Measurements from ENCODE around the gene DDX39A.
"Not testable (repeated sequence)": the region's sequence is repeated elsewhere in the genome, so short reads cannot be mapped to it uniquely, and the experiment has no call there.

Gene DDX39A

DNA sequence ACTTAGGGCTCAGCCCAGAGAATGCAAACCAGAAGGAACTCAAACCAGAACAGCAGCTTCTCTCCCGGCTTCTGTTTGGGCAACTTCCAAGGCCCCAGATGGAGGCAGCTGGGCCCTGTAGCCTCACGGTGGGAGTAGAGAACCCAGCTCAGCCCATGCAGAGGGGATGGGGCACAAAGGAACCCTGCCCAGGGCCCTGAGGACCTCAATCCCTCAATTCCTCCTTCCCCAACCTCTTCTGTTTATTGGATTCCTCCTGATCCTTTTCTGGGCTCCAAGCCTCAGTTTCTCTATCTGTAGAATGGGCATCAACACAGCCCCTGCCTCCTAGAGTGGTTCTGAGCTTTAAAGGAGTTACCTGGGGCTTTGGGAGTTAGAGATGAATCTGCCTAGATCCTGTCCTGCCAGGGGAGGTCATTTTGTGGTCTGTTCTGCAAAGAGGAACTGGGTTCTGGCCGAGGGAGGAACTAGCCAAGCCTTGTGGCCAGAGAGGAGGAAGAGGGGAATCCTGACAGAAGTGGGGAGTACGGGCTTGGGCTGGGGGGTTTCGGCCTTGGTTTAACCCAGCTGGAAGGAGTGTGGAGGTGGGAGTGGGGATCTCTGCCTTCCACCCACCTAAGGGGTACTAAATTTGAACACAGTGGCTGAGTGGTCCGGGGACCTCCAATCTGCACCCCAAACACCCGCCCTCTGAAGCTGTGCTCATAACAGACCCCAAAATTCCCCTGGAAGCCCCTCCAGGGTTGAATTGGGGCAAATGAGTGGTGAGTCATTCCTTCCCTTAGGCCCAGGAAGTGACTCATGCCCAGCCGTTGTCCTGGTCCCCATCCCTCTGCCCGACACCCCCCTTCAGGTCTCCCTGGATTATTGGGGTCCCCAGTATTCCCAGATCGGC, 35.2 kb downstream of the DDX39A start:
- DNase-seq, result peak; percentile 61

- peak; percentile 78 for DNase-seq
These were observed 37.3 kb downstream of the DDX39A start for GRCh38 chr19:14381689-14382474.

DNA sequence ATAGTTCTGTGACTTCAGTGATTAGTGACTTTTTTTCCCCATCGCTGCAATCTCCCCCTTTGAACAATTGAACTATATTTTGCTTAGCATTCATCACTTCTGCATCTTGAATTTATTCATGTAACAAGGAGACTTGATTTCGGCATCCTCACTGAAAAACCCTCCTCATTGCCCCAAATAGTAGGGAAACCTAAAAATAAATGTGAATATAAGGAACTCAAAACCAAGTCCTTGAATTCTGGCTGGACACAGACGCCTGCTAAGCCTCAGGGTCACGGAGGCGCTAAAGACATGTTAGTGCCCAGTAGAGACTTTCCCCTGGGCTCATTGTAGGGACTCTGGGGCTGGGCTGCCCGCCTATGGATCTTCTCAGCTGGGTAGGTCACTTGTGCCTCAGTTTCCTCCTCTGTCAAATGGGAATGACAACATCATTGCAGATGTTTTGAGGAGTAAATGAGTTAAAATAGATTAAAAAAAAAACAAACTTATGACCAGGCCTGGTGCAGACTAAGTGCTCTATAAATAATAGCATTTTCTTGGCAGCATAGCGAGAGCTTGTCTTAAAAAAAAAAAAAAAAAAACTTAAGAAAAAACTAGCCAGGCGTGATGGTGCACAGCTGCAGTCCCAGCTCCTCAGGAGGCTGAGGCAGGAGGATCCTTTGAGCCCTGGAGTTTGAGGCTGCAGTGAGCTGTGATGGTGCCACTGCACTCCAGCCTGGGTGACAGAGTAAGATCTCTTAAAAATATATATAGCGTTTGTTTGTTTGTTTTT, 39.7 kb downstream of the DDX39A start:
- no peak for DNase-seq

GRCh38 chr19:14378890-14379289, 40.3 kb downstream of the DDX39A start:
- no peak for DNase-seq

- peak; percentile 13 for DNase-seq
These were observed 41.2 kb downstream of the DDX39A start for GRCh38 chr19:14377883-14378328.

DNA sequence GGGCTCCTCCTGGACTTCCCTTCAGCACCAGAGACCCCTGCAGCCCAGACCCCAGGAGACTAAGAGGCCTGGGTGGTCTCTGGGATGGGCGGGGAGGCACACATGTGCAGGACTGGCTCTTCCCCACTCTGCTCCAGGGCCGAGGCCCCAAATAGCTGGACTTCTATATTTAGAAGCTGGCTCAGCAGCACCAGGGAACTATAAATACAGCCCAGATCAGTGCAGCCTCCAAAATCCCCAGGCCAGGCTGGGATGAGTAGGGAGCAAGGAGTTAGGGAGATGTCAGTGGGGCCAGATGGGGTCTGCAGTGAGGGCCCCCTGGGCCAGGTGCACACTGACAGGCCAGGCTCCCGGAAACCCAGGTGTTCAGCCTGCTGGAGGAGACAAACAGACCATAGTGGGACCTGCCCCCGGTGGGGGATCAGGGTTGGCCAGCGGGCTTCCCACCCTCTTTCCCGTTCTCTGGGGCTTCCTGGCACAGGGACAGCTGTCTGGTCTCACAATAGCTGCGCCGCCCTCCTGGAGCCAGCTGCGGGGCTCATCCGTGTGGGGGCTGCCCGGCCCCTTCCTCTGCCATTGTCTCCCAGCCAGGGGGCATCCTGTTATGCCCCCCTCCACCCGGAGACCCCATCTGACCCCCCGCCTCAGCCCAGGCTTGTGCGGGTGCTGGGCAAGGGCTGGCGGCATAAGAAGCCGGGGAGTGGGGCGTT, 43.4 kb downstream of the DDX39A start:
- DNase-seq, result peak; percentile 37

DNA sequence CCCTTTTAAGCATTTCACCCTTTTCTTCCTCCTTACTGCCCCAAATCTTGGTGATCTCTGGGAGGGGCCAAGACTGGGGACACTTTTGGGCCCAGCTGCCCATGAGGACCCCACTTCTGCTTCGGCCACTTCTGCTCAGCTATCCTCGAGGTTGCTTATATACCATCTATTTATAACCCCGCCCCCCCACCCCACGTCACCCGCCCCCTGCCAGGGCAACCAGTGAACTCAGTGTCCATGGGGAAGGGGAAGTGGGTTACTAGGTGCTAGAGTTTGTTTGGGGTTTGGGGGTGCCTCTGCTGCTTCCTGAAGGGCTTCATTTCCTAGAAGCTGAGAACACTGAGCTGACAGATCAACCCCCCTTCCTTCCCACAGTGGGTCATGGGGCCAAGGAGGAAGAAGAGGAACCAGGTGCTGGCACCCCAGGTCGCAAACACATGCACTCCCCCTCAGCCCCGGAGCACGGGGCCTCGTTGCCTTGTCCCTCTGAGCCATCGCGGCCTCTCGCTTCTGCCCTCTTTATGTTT, 44.0 kb downstream of the DDX39A start:
- DNase-seq, result no peak

DNA sequence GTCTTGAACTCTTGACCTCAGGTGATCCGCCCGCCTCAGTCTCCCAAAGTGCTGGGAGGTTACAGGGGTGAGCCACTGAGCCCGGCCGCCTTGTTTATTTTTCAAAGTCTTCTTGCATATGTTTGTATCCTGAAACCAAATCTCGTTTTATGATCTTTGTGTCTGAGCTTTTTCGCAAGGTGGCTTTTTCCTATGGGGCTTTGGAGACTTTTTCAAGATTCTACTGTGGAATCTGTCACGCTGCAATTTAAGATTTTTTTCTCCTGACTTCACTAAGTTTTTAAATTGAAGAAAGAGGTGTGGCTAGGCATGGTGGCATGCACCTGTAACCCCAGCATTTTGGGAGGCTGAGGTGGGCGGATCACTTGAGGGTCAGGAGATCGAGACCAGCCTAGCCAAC, 44.8 kb downstream of the DDX39A start:
- not testable (repeated sequence) for DNase-seq

GRCh38 chr19:14372384-14373077, 46.6 kb downstream of the DDX39A start:
- not testable (repeated sequence) for DNase-seq

- DNase-seq, result no peak
These were observed 47.8 kb downstream of the DDX39A start for GRCh38 chr19:14371301-14371821.

DNA sequence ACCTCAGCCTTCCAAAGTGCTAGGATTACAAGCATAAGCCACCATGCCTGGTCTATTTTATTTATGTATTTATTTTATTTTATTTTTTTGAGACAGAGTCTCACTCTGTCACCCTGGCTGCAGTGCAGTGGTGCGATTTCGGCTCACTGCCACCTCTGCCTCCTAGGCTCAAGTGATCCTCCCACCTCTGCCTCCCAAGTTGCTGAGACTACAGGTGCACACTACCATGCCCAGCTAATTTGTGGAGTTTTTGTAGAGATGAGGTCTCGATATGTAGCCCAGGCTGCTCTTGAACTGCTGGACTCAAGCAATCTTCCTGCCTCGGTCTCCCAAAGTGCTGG, 48.2 kb downstream of the DDX39A start:
- DNase-seq, result no peak

GRCh38 chr19:14370169-14370939, 48.8 kb downstream of the DDX39A start:
- no peak for DNase-seq

GRCh38 chr19:14369399-14370168, 49.6 kb downstream of the DDX39A start:
- DNase-seq, result no peak

DNA sequence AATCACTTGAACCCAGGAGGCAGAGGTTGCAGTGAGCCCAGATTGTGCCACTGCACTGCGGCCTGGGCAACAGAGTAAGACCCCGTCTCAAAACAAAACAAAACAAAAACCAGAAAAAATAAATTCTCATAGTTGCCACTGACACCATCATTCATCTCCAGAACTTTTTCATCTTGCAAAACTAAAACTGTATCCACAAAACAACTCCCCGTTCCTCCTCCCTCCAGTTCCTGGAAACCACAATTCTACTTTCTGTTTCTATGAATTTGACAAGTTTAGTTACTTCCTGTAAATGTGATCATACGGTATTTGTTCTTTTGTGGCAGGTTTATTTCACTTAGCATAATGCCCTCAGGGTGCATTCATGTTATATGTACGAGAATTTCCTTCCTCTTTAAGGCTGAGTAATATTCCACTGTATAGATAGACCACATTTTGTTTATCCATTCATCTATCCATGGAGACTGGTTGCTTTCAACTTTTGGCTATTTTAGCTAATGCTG, 51.1 kb downstream of the DDX39A start:
- DNase-seq, result no peak

GRCh38 chr19:14367016-14367415, 52.1 kb downstream of the DDX39A start:
- DNase-seq, result no peak

GRCh38 chr19:14366529-14366928, 52.6 kb downstream of the DDX39A start:
- peak; percentile 93 for DNase-seq

- DNase-seq, result not testable (repeated sequence)
These were observed 55.1 kb downstream of the DDX39A start for GRCh38 chr19:14364098-14364443.

DNA sequence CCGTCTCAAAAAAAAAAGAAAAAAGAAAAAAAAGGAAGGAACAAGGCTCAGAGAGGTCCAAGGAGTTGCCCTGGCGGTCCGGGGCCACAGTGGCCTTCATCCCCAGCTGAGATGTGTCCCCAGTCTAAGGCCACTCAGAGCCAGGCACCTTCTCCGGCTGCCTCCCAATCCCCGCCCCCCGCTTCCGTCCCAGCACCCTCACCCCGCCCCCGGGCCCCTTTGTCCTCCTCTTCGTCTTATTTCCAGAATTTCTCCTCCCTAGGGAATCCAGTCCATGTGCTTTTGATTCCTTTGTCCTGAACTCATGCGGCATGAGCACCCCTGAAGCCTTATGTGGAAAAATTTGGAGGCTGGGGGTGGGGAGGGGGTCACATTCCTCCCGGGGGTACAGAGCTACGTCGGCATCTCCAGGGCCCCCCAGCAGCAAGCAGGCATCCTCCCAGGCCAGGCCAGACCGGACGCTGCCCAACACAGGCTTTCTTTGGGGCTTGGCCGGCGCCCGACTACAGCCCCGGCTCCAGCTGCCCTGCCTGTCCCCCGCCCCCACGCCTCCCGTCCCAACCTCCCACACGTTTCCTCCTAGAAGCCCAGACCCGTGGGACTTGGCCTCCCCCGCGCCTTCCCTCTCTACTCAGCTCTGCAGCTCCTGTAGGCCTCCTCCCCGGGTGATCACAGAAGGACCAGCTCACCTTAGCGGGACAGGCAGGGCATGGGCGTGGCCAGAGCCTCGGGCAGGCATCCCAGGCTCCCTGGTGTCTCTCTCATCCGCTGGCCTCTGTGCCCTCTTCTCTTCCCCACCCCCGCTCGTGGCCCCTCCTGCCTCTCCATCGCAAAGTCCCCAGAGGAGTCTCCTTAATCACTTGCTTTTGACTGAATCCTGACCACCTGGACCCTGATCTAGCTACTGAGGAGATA, 55.7 kb downstream of the DDX39A start:
- DNase-seq, result peak; percentile 90

DNA sequence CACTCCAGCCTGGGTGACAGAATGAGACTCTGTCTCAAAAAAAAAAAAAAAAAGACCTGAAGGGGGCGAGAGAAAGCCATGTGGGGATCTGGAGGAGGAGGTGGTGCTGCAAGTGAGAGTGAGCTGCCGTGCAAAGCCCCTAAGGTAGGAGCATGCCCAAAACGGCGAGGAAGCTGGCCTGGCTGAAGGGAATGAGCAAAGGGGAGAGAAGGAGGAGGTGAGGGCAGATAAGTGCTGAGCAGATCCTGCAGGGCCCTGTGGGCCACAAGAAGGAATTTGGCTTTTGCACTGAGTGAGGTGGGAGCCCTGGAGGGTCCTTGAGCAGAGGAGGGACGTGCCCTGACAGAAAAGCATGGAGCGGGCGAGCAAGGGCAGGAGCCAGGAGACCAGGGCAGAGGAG, 57.3 kb downstream of the DDX39A start:
- no peak for DNase-seq
